ENCODE results near the gene RAB8A. TPM values are rescaled to one million over a fixed set of nuclear protein-coding genes. Genes with fewer than 3 reads are reported as not detected.

The RAB8A gene
- total and polyA plus RNA-seq, 4 donors: 32.2 to 71.4 (median 60.3) TPM

DNA sequence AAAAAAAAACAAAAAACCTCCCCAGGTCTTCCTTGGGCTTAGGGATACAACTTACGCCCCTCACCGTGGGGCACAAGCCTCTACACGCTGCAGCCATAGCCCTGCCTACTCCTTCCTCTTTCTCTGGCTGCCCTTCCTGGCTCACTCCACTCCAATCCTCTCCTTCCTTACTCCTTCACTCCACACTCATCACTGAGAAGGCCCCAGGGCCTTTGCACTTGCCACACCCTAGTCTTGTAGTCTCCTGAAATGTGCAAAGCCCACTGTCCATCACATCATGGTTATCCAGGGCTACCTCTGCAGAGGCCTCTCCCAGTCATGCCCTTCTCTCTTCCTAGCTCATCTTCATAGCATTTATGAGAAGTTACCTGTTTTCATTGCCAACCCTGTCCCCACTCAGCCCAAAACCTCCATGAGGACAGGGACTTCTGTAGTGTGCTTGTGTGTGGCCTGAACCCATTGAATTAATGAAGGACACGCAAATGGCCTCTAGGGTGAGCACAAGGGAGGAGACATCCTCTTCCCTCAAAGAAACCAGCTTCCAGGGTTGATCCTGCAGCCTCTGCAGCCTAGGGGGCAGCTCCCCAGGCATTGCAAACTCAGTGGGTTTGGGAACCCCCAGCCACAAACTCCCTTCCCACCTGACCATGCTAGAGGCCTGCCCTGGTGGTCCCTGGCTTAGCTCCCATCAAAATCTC lies 23.9 kb downstream of the RAB8A start:
- Histone ChIP-seq H3K27ac (ENCODE audit: low read depth in 1 of 2, low read length in 1 of 2) (no peak overlapping the region), H3K9ac (ENCODE audit: insufficient read depth in 1 of 2, low read length in 2 of 2) (no peak overlapping the region), H3K4me3 (no peak overlapping the region), H3K4me1 (ENCODE audit: control insufficient read depth in 5 of 5, insufficient read depth in 5 of 5, low read length in 5 of 5) (peaks cover 0 to 8% (median 0%) of the 10 kb centered on the region in 5 donors), H3K27me3 (ENCODE audit: control insufficient read depth in 3 of 3, insufficient read depth in 3 of 3, low read length in 2 of 3) (no peaks in the 10 kb centered on the region), H3K36me3 (ENCODE audit: control insufficient read depth in 4 of 4, insufficient read depth in 4 of 4, low read length in 4 of 4) (peaks cover 12 to 31% (median 24%) of the 10 kb centered on the region in 4 donors), H3K9me3 (ENCODE audit: control insufficient read depth in 4 of 4, insufficient read depth in 3 of 4, low read length in 3 of 4) (peaks cover 0 to 4% (median 0%) of the 10 kb centered on the region in 4 donors)
- ATAC-seq (ENCODE audit: insufficient read depth, low FRiP score) (no peak), DNase-seq (no peak)
- TF ChIP-seq, protein P1, sequence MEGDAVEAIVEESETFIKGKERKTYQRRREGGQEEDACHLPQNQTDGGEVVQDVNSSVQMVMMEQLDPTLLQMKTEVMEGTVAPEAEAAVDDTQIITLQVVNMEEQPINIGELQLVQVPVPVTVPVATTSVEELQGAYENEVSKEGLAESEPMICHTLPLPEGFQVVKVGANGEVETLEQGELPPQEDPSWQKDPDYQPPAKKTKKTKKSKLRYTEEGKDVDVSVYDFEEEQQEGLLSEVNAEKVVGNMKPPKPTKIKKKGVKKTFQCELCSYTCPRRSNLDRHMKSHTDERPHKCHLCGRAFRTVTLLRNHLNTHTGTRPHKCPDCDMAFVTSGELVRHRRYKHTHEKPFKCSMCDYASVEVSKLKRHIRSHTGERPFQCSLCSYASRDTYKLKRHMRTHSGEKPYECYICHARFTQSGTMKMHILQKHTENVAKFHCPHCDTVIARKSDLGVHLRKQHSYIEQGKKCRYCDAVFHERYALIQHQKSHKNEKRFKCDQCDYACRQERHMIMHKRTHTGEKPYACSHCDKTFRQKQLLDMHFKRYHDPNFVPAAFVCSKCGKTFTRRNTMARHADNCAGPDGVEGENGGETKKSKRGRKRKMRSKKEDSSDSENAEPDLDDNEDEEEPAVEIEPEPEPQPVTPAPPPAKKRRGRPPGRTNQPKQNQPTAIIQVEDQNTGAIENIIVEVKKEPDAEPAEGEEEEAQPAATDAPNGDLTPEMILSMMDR (IDR thresholded peaks at IDR 0.05; ENCODE audit: control extremely low read depth, extremely low read depth): no peak
- WGBS, 2 donors: 60 to 86% methylated on average over 4 of the region's 4 CpGs

DNA sequence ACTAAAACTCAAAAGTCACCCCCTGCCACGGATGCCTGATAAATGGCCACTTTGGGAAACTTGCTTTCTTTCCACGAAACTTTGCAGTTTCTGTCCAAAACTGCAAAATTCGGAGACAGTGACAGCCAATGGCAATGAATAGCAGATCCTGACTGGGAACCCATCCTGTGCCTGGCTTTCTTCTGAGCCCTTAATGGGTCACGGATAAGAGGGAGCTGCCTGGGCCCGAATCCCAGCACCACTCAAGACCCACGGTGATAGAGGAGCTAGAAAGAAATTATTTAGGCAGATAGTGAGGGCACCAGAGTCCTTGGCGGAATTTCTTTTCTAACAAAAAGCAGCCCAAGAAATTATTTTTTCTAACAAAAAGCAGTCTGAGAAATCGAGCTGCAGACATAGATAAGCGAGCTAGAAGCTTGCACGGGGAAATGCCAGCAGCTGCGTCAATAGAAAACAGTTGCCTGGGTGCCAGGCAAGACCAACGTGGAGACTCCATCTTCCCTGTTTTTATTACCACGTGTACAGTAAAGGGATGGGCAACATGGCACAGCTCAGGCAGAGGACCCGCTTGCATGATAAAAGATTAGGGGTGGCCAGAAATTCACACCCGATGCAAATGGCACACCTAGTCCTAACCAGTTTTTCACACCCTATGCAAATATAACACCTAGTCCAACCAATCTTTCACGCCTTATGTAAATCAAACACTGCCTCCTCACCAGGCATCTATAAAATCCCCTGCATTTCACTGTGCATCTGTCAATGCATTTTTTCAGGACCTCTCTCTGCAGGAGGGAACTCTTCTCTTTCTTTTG lies 24.7 kb downstream of the RAB8A start:
- Histone ChIP-seq H3K4me3 (no peak overlapping the region), H3K4me1 (ENCODE audit: control insufficient read depth in 5 of 5, insufficient read depth in 5 of 5, low read length in 5 of 5) (peaks cover 0 to 8% (median 0%) of the 10 kb centered on the region in 5 donors), H3K9ac (ENCODE audit: insufficient read depth in 1 of 2, low read length in 2 of 2) (no peak overlapping the region), H3K27me3 (ENCODE audit: control insufficient read depth in 3 of 3, insufficient read depth in 3 of 3, low read length in 2 of 3) (no peaks in the 10 kb centered on the region), H3K36me3 (ENCODE audit: control insufficient read depth in 4 of 4, insufficient read depth in 4 of 4, low read length in 4 of 4) (peaks cover 12 to 26% (median 21%) of the 10 kb centered on the region in 4 donors), H3K9me3 (ENCODE audit: control insufficient read depth in 4 of 4, insufficient read depth in 3 of 4, low read length in 3 of 4) (peaks cover 0 to 4% (median 0%) of the 10 kb centered on the region in 4 donors), H3K27ac (ENCODE audit: low read depth in 1 of 2, low read length in 1 of 2) (no peak overlapping the region)
- DNase-seq: no peak
- no peak for ATAC-seq (ENCODE audit: insufficient read depth, low FRiP score)
- WGBS, 2 donors: 59 to 71% methylated on average over 16 of the region's 16 CpGs
- TF ChIP-seq, protein P1 (IDR thresholded peaks at IDR 0.05; ENCODE audit: control extremely low read depth, extremely low read depth): no peak

DNA sequence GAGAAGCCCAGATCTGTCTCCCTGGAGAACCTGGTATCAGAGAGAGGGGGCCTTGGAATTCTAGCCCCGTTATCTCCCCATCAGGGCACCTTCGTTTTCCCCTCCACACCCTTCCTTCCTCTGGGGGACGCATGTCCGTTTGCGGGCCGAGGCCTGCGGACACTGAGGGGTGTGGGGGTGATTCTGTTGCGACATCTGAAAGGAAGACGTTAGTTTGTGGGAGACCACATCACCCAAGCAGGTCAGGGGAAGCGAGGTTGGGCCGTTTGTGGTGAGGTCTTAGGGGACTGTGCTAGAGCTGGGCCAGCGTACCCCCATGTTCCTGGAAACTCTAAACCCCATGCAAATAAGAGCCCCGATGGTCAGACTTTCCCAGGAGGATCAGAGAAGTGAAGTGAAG lies 28.1 kb downstream of the RAB8A start:
- no peak overlapping the region for H3K27ac ChIP-seq (ENCODE audit: low read depth in 1 of 2, low read length in 1 of 2)
- H3K9ac ChIP-seq (ENCODE audit: insufficient read depth in 1 of 2, low read length in 2 of 2): no peak overlapping the region
- H3K9me3 ChIP-seq (ENCODE audit: control insufficient read depth in 4 of 4, insufficient read depth in 3 of 4, low read length in 3 of 4): no peaks in the 10 kb centered on the region
- peaks cover 0 to 8% (median 0%) of the 10 kb centered on the region in 5 donors for H3K4me1 ChIP-seq (ENCODE audit: control insufficient read depth in 5 of 5, insufficient read depth in 5 of 5, low read length in 5 of 5)
- H3K36me3 ChIP-seq (ENCODE audit: control insufficient read depth in 4 of 4, insufficient read depth in 4 of 4, low read length in 4 of 4): no peaks in the 10 kb centered on the region
- no peak for ATAC-seq (ENCODE audit: insufficient read depth, low FRiP score)
- TF ChIP-seq, protein P1 (IDR thresholded peaks at IDR 0.05; ENCODE audit: control extremely low read depth, extremely low read depth): no peak
- H3K27me3 ChIP-seq (ENCODE audit: control insufficient read depth in 3 of 3, insufficient read depth in 3 of 3, low read length in 2 of 3): no peaks in the 10 kb centered on the region
- H3K4me3 ChIP-seq: no peak overlapping the region
- DNase-seq: no peak
- 26 to 43% methylated on average over 13 of the region's 13 CpGs for WGBS, 2 donors
